ENCODE data around the gene TEX13A. TPM values are rescaled to one million over a fixed set of nuclear protein-coding genes. Genes with fewer than 3 reads are reported as not detected.

TEX13A gene
- polyA plus RNA-seq, 2 of the 4 experiments (the other 2 are of a cell fraction), result not detected

- ChIA-PET CTCF (interaction anchor here (1.8 kb wide), 1 partner anchor 16 kb away, joined by 6 read pairs; no protein-coding TSS in a partner anchor), POLR2A (no interaction called here)
- H3K4me3 ChIP-seq, result no peak overlapping the region
- peak in 1 of 2 experiments; percentile 51; a peak in 1 of 6 replicates for ATAC-seq
- no peaks in the 10 kb centered on the region for H3K4me1 ChIP-seq
- no peak overlapping the region for H3K4me2 ChIP-seq
- H3K27ac ChIP-seq, result no peak overlapping the region
- TF ChIP-seq RARB (CRISPR knock-in tag; IDR thresholded peaks at IDR 0.05), result no peak
- no peak for TF ChIP-seq MAZ (IDR thresholded peaks at IDR 0.05; ENCODE audit: borderline replicate concordance, low read depth, low read length)
- TF ChIP-seq JUNB (IDR thresholded peaks at IDR 0.05), result no peak
- no peak for TF ChIP-seq ZNF302 (CRISPR knock-in tag; IDR thresholded peaks at IDR 0.05)
- TF ChIP-seq USF2 (IDR thresholded peaks at IDR 0.05), result no peak
- no peak for TF ChIP-seq FOSL2 (IDR thresholded peaks at IDR 0.05)
- no peak for TF ChIP-seq FOSL2 (CRISPR knock-in tag; IDR thresholded peaks at IDR 0.05)
- TF ChIP-seq SREBF2 (IDR thresholded peaks at IDR 0.05), result no peak
- no peak for TF ChIP-seq POLR2AphosphoS2 (conservative IDR thresholded peaks at IDR 0.05; ENCODE audit: low read length)
- TF ChIP-seq EHMT2 (IDR thresholded peaks at IDR 0.05; ENCODE audit: low read depth), result no peak
- TF ChIP-seq CHD2 (IDR thresholded peaks at IDR 0.05; ENCODE audit: low read length, partially characterized antibody), result no peak
- TF ChIP-seq ZFP36 (IDR thresholded peaks at IDR 0.05; ENCODE audit: borderline replicate concordance, partially characterized antibody), result no peak
- no peak for TF ChIP-seq KDM1A (IDR thresholded peaks at IDR 0.05; ENCODE audit: low read depth)
- TF ChIP-seq E2F6 (IDR thresholded peaks at IDR 0.05; ENCODE audit: borderline replicate concordance, low read depth), result no peak
- TF ChIP-seq CHD4 (IDR thresholded peaks at IDR 0.05; ENCODE audit: borderline replicate concordance), result no peak
- no peak for TF ChIP-seq RCOR1 (IDR thresholded peaks at IDR 0.05; ENCODE audit: low read depth, low read length)
- no peak for FAIRE-seq
- no peak for DNase-seq (ENCODE audit: low read depth in 1 of 2, low spot score in 1 of 2)
- WGBS (ENCODE audit: missing lambda C conversion rate), result 12% methylated on average over 8 of the region's 8 CpGs
- no peaks in the 10 kb centered on the region for H3K9me3 ChIP-seq
Observed at GRCh38 chrX:105189093-105189492, 31.4 kb downstream of the TEX13A start.

GRCh38 chrX:105179644-105180043 is 40.9 kb downstream of the TEX13A start:
- FAIRE-seq, result no peak
- TF ChIP-seq JUNB (IDR thresholded peaks at IDR 0.05), result no peak
- no peak for TF ChIP-seq E2F6 (IDR thresholded peaks at IDR 0.05; ENCODE audit: borderline replicate concordance, low read depth)
- TF ChIP-seq ATOH8 (CRISPR knock-in tag; IDR thresholded peaks at IDR 0.05; ENCODE audit: low read depth), result no peak
- TF ChIP-seq RFX5 (IDR thresholded peaks at IDR 0.05), result no peak
- no peak for TF ChIP-seq TP53 (CRISPR knock-in tag; IDR thresholded peaks at IDR 0.05)
- TF ChIP-seq ZSCAN20 (CRISPR knock-in tag; IDR thresholded peaks at IDR 0.05), result no peak
- no peak for TF ChIP-seq HEYL (CRISPR knock-in tag; IDR thresholded peaks at IDR 0.05)
- TF ChIP-seq GATA3 (IDR thresholded peaks at IDR 0.05; ENCODE audit: borderline replicate concordance), result no peak
- no peak for TF ChIP-seq ZNF302 (CRISPR knock-in tag; IDR thresholded peaks at IDR 0.05)
- TF ChIP-seq ELK1 (IDR thresholded peaks at IDR 0.05; ENCODE audit: low read depth, low read length), result no peak
- TF ChIP-seq SREBF2 (IDR thresholded peaks at IDR 0.05), result no peak
- no peak for TF ChIP-seq CEBPB (IDR thresholded peaks at IDR 0.05)

More at GRCh38 chrX:105179644-105180043, 40.9 kb downstream of the TEX13A start:
- WGBS (ENCODE audit: missing lambda C conversion rate), result 2% methylated on average over 3 of the region's 3 CpGs
- DNase-seq (ENCODE audit: low read depth in 1 of 2, low spot score in 1 of 2) (no peak), ATAC-seq (no peak)
- no peaks in the 10 kb centered on the region for H3K4me1 ChIP-seq
- H3K4me2 ChIP-seq, result no peak overlapping the region
- CTCF ChIA-PET, result no interaction called here
- no peak overlapping the region for H3K27ac ChIP-seq
- no peak overlapping the region for H3K4me3 ChIP-seq
- POLR2A ChIA-PET, result no interaction called here
- no peaks in the 10 kb centered on the region for H3K9me3 ChIP-seq

Measured in A549 (cell line).